GM19468 (cell line): ENCODE measurements around the gene C9orf78.

ENCODE experiments used
- ATAC-seq: cut with Tn5 transposase; IDR thresholded peaks from one replicate; pipeline ENCODE4 v1.9.1; 2021; ENCODE audit warnings: mild to moderate bottlenecking, moderate library complexity, moderate number of reproducible peaks; ENCODE audit not compliant: unreplicated experiment; ENCODE audit errors: extremely low read depth

Gene C9orf78

GRCh38 chr9:129781131-129781530, 53.9 kb downstream of the C9orf78 start:
- ATAC-seq, result no peak

- no peak for ATAC-seq
These were observed 55.4 kb downstream of the C9orf78 start for GRCh38 chr9:129779560-129780190.

- no peak for ATAC-seq
These were observed 56.6 kb downstream of the C9orf78 start for GRCh38 chr9:129778469-129778868.

- no peak for ATAC-seq
These were observed 57.3 kb downstream of the C9orf78 start for GRCh38 chr9:129777769-129778130.
